H1 (cell line): ENCODE results near the gene FSCN2. TPM values are rescaled to one million over a fixed set of nuclear protein-coding genes. Genes with fewer than 3 reads are reported as not detected.

ENCODE experiments used
- ASH2L ChIP-seq: fragments of 200-600, 300-600 bp; sonication (generic); IDR thresholded peaks from one replicate; pipeline ENCODE4 v1.7.1; 2017; ENCODE audit warnings: low read length
- ATF2 ChIP-seq: IDR thresholded peaks from 2 replicates; pipeline ENCODE4 v1.6.1; 2012; ENCODE audit warnings: low read length, inconsistent platforms
- ATF3 ChIP-seq: IDR thresholded peaks from 2 replicates; pipeline ENCODE4 v1.6.1; 2011; ENCODE audit warnings: low read depth, mild to moderate bottlenecking, low read length; ENCODE audit not compliant: insufficient read depth
- CBX5 ChIP-seq: fragments of 300-800, 300-1000 bp; sonication (generic); IDR thresholded peaks from 2 replicates; pipeline ENCODE4 v1.7.1; 2016; ENCODE audit warnings: antibody characterized with exemption, low read length, low read depth
- CHD1 ChIP-seq: IDR thresholded peaks from 2 replicates; pipeline ENCODE4 v1.6.1; 2012; ENCODE audit warnings: low read depth, low read length, improper control_type of control experiment
- CHD2 ChIP-seq: IDR thresholded peaks from 2 replicates; pipeline ENCODE4 v1.6.1; 2012; ENCODE audit warnings: low read length, improper control_type of control experiment
- CTBP2 ChIP-seq: IDR thresholded peaks from 2 replicates; pipeline ENCODE4 v1.7.0; 2011; ENCODE audit warnings: borderline replicate concordance, mild to moderate bottlenecking, moderate library complexity, mixed read lengths, low read length; ENCODE audit not compliant: insufficient read depth, insufficient read length
- EGR1 ChIP-seq: IDR thresholded peaks from 2 replicates; pipeline ENCODE4 v1.6.1; 2011; ENCODE audit warnings: low read depth, low read length, borderline replicate concordance
- EP300 ChIP-seq, 2 experiments: IDR thresholded peaks; 1 replicate in 1 of 2; 2 replicates in 1 of 2; pipeline ENCODE4 v1.6.1; 2011 to 2012; ENCODE audit warnings: low read depth in 2 of 2, low read length in 2 of 2, mild to moderate bottlenecking in 2 of 2, borderline replicate concordance in 1 of 2, inconsistent platforms in 1 of 2, moderate library complexity in 1 of 2
- HDAC6 ChIP-seq: IDR thresholded peaks from one replicate; pipeline ENCODE4 v1.7.1; 2012; ENCODE audit warnings: low read depth, mild to moderate bottlenecking, inconsistent platforms, low read length, moderate library complexity
- MAX ChIP-seq: IDR thresholded peaks from 2 replicates; pipeline ENCODE4 v1.6.1; 2012; ENCODE audit warnings: inconsistent platforms
- PHF8 ChIP-seq: fragments of 200-600 bp; sonication (generic); conservative IDR thresholded peaks from 2 replicates; pipeline ENCODE4 v1.7.1; 2012; ENCODE audit warnings: low read depth, mild to moderate bottlenecking, inconsistent platforms, low read length, moderate library complexity
- POLR2A ChIP-seq, 2 experiments: IDR thresholded peaks; 1 replicate in 1 of 2; 2 replicates in 1 of 2; pipeline ENCODE4 v1.6.1; 2011; ENCODE audit warnings: low read depth in 2 of 2, low read length in 2 of 2, mild to moderate bottlenecking in 2 of 2; ENCODE audit errors: control extremely low read depth in 1 of 2
- POLR2AphosphoS5 ChIP-seq: IDR thresholded peaks from 2 replicates; pipeline ENCODE4 v1.6.1; 2011; ENCODE audit warnings: low read depth, low read length
- RFX5 ChIP-seq: IDR thresholded peaks from 2 replicates; pipeline ENCODE4 v1.6.1; 2011; ENCODE audit warnings: low read depth, low read length, improper control_type of control experiment, borderline replicate concordance
- RXRA ChIP-seq: IDR thresholded peaks from 2 replicates; pipeline ENCODE4 v1.6.1; 2011; ENCODE audit warnings: low read depth, mild to moderate bottlenecking, low read length, moderate library complexity; ENCODE audit not compliant: insufficient read depth
- SAP30 ChIP-seq: fragments of 300-600 bp; sonication (generic); IDR thresholded peaks from 2 replicates; pipeline ENCODE4 v1.7.1; 2012; ENCODE audit warnings: low read length, moderate library complexity, mild to moderate bottlenecking, inconsistent platforms; ENCODE audit not compliant: insufficient read depth, insufficient replicate concordance
- SP2 ChIP-seq: IDR thresholded peaks from 2 replicates; pipeline ENCODE4 v1.6.1; 2012; ENCODE audit warnings: mild to moderate bottlenecking, low read length, inconsistent platforms
- SP4 ChIP-seq: IDR thresholded peaks from 2 replicates; pipeline ENCODE4 v1.6.1; 2012; ENCODE audit warnings: low read length, inconsistent platforms
- SRF ChIP-seq: IDR thresholded peaks from 2 replicates; pipeline ENCODE4 v1.6.1; 2011; ENCODE audit warnings: mild to moderate bottlenecking, low read depth, low read length, moderate library complexity
- TAF7 ChIP-seq: optimal IDR thresholded peaks from 2 replicates; pipeline ENCODE3; 2011; ENCODE audit warnings: low read depth, mild to moderate bottlenecking, inconsistent platforms, low read length, moderate library complexity, borderline replicate concordance
- TBP ChIP-seq: IDR thresholded peaks from 2 replicates; pipeline ENCODE4 v1.6.1; 2011; ENCODE audit warnings: low read depth, low read length, improper control_type of control experiment
- TEAD4 ChIP-seq: IDR thresholded peaks from 2 replicates; pipeline ENCODE4 v1.6.1; 2012; ENCODE audit warnings: low read depth, low read length, inconsistent platforms, mixed read lengths
- polyA plus RNA-seq, 7 experiments: library from polyadenylated mRNA; depleted of rRNA in 3 of 7; stranded (reverse) in 5 of 7; unstranded in 2 of 7; fragments of >200 nt in 5 of 7; fragments of 200-250 nt in 2 of 7; gene quantifications; 1 replicate in 5 of 7; 2 replicates in 1 of 7; 4 replicates in 1 of 7; pipeline versions ENCODE4 v1.2.1 to v1.2.3, GENCODE V29; 2011 to 2013; ENCODE audit warnings: missing spikeins in 2 of 7, mixed read lengths in 2 of 7
- total RNA-seq: library from RNA; stranded (reverse); fragmentation: NEBNext Ultra II Directional; extraction: Animal tissue kit (Norgen Biotek cat#: 25700); gene quantifications from 2 replicates; pipeline ENCODE4 v1.2.1, GENCODE V29; 2021

FSCN2 gene
- total and polyA plus RNA-seq, 2 of the 8 experiments (the other 6 are each of a cell fraction or from before 2014, with no cell fraction given): 0.18 to 0.30 TPM

GRCh38 chr17:81537343-81537855 is 9.2 kb downstream of the FSCN2 start (continued):
- TF ChIP-seq EP300 (IDR thresholded peaks at IDR 0.05; ENCODE audit: borderline replicate concordance in 1 of 2, low read depth in 2 of 2, low read length in 2 of 2) (no peak), POLR2AphosphoS5 (no peak), CTBP2 (no peak), ATF3 (no peak), MAX (peak; percentile 97), ATF2 (no peak), EGR1 (no peak), SRF (no peak), HDAC6 (no peak), TEAD4 (peak; percentile 29; the same call in 1 of the 2 replicates), POLR2A (IDR thresholded peaks at IDR 0.05; ENCODE audit: control extremely low read depth in 1 of 2, low read depth in 2 of 2, low read length in 2 of 2) (no peak; a peak in 1 of 3 replicates), CBX5 (no peak), RXRA (no peak), RFX5 (no peak), ASH2L (no peak), PHF8 (no peak), CHD1 (no peak), SP4 (no peak), SAP30 (no peak), CHD2 (no peak), TBP (no peak), TAF7 (no peak), SP2 (no peak)
